ENCODE results near the gene UQCRC1.

- no peak for TF ChIP-seq CTCF (IDR thresholded peaks at IDR 0.05; ENCODE audit: control extremely low read depth in 1 of 3, insufficient read depth in 1 of 3, low read depth in 1 of 3, low read length in 3 of 3)
- no peak for TF ChIP-seq MAFK (IDR thresholded peaks at IDR 0.05; ENCODE audit: low read depth, low read length)
- no peak for TF ChIP-seq JUND (IDR thresholded peaks at IDR 0.05; ENCODE audit: low read length)
- TF ChIP-seq EZH2 (IDR thresholded peaks at IDR 0.05; ENCODE audit: low read depth, low read length, severe bottlenecking) = no peak
- TF ChIP-seq HDAC2 (IDR thresholded peaks at IDR 0.05; ENCODE audit: borderline replicate concordance in 1 of 2, low read depth in 2 of 2, low read length in 2 of 2) = no peak
- TF ChIP-seq CHD1 (IDR thresholded peaks at IDR 0.05; ENCODE audit: low read depth, low read length) = no peak
- no peak for TF ChIP-seq KDM1A (IDR thresholded peaks at IDR 0.05; ENCODE audit: borderline replicate concordance, low read length)
- TF ChIP-seq SP1 (IDR thresholded peaks at IDR 0.05; ENCODE audit: low read depth, low read length) = no peak
- TF ChIP-seq POLR2A (IDR thresholded peaks at IDR 0.05; ENCODE audit: control extremely low read depth in 1 of 2, low read depth in 2 of 2, low read length in 2 of 2) = no peak
- TF ChIP-seq TBP (IDR thresholded peaks at IDR 0.05; ENCODE audit: low read depth, low read length) = no peak
- no peak for TF ChIP-seq GABPA (IDR thresholded peaks at IDR 0.05; ENCODE audit: borderline replicate concordance, insufficient read depth, low read length)
- no peak for TF ChIP-seq YY1 (IDR thresholded peaks at IDR 0.05; ENCODE audit: low read depth, low read length)
- TF ChIP-seq USF2 (IDR thresholded peaks at IDR 0.05; ENCODE audit: low read length) = no peak
These were observed 31.9 kb upstream of the UQCRC1 start for GRCh38 chr3:48641396-48641795.

All from H1 (cell line).